ENCODE data around the gene ANXA3.

- no peak for TF ChIP-seq CTCF (IDR thresholded peaks at IDR 0.05)
- TF ChIP-seq POLR2AphosphoS5 (IDR thresholded peaks at IDR 0.05) = no peak
- TF ChIP-seq POLR2A (IDR thresholded peaks at IDR 0.05; ENCODE audit: low read depth) = no peak
Observed at GRCh38 chr4:78618436-78618835, 66.9 kb downstream of the ANXA3 start.

All from esophagus muscularis mucosa (tissue), 3 donors.